CD4-positive, alpha-beta T cell treated with Interleukin-10 for 1 hour (primary cell): Measurements from ENCODE around the gene TAGLN3.

ENCODE experiments used
- DNase-seq: peaks from one replicate; pipeline ENCODE4 v3.0.0-alpha.2; 2020

Gene TAGLN3

GRCh38 chr3:112056451-112056929 is 57.8 kb downstream of the TAGLN3 start:
- DNase-seq = no peak

- DNase-seq = no peak
Measured at GRCh38 chr3:112059497-112059896, 60.8 kb downstream of the TAGLN3 start.

- no peak for DNase-seq
Measured at GRCh38 chr3:112061152-112061551, 62.4 kb downstream of the TAGLN3 start.
